DMS114 treated with DMSO at 0.1 percent for 48 hours (cell line): ENCODE results near the gene PRAMEF5.
"Not testable (repeated sequence)": the region's sequence is repeated elsewhere in the genome, so short reads cannot be mapped to it uniquely, and the experiment has no call there.

ENCODE experiments used
- DNase-seq: peaks from one replicate; lab custom pipeline; 2025; ENCODE audit not compliant: unreplicated experiment; lab: John Stamatoyannopoulos, UW

The PRAMEF5 gene

GRCh38 chr1:13253898-13254297, at the start of gene PRAMEF5:
Gene PRAMEF5, plus strand, starts transcription at chr1:13254198. Its CDS starts 5,071 bp downstream, at chr1:13259269.
- not testable (repeated sequence) for DNase-seq

DNA sequence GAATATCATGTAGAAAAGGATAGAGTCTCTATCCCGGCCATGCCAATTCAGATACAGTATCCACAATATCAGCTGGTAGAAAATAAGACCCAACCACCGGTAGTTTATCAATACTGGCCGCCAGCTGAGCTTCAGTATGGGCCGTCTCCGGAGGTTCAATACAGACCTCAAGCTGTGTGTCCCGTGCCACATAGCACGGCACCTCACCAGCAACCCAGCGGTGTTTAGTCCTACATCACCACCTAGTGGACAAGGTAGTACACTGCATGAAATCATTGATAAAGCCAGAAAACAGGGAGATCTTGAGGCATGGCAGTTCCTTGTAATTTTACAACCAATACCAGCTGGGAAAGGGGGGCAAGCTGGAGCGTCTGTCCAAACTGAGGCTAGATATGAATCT, 45.3 kb upstream of the PRAMEF5 start:
- DNase-seq = not testable (repeated sequence)

DNA sequence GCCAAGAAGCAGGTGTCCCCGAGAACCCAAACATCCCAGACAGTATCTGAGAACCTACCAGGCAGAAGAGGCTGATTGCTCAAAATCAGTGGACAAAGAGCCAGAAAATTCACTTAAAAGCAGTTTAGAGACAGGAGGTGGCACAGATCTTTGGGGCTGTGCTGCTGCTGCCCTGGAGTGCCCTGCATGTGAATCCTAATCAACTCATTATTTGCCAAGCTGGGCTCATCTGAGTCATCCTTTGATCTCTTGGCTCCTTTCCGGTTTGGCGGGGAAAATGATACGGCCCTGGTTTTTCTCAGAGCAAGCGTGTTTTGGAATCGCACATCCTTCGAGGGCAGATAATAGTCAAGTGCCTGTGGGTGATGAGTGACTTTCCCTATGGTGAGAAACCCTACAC, 37.4 kb upstream of the PRAMEF5 start:
- not testable (repeated sequence) for DNase-seq

- DNase-seq = not testable (repeated sequence)
Measured at GRCh38 chr1:13219203-13219602, 34.8 kb upstream of the PRAMEF5 start.

GRCh38 chr1:13222788-13223187, 31.2 kb upstream of the PRAMEF5 start:
- DNase-seq = not testable (repeated sequence)

- no peak for DNase-seq
Measured at GRCh38 chr1:13224480-13225060, 29.4 kb upstream of the PRAMEF5 start.

DNA sequence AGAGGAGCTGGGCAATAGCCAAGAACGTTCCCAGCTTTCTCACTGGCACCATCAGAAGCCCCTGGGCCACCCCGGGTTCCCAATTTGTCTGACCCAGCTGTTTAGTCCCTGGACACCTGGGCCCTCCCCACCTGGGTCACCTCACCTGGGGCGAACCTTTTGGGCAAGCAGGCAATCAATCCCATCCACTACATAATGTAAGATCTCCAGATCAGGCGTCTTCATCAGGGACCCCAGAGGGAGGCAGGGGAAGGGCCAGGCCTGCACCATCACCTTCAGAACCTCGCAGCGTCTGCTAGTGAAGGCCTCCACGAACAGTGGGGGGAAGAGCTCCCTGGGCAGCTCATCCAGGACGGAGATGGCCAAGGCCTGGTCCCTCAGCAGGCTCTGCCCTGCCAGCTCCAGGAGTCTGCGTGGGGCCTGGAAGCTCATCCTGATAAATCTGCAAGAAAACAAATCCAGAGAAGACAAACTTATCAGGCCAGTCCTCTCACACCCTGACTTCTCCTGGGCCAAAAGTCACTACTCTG, 28.3 kb upstream of the PRAMEF5 start, which contains the start of gene PRAMEF18:
TSS of gene PRAMEF18 (minus strand) at position 480 of the 530 bp plus-strand sequence. CDS start at position 432, 48 bp downstream.
- DNase-seq = not testable (repeated sequence)

DNA sequence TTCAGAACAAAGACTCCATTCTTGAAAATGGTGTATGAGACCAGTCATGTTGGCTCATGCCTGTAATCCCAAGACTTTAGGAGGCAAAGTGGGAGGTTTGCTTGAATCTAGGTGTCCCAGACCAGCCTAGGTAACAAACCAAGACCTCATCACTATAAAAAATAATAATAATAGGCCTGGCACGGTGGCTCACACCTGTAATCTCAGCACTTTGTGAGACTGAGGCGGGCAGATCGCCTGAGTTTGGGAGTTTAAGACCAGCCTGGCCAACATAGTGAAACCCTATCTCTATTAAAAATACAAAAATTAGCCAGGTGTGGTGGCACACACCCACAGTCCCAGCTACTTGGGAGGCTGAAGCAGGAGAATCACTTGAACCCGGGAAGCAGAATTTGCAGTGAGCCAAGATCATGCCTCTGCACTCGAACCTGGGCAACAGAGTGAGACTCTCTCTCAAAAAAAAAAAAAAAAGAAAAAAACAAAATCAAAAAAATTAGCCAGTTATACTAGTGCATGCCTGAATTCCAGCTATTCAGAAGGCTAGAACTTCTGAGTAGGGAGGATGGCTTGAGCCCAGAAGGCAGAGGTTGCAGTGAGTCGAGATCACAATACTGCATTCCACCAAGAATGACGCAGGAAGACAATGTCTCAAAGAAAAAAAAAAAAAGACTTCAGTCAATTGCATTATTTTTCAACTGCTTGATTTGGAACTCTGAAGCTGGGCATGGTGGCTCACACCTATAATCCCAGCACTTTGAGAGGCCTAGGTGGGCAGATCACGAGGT, 26.5 kb upstream of the PRAMEF5 start:
- DNase-seq = not testable (repeated sequence)

DNA sequence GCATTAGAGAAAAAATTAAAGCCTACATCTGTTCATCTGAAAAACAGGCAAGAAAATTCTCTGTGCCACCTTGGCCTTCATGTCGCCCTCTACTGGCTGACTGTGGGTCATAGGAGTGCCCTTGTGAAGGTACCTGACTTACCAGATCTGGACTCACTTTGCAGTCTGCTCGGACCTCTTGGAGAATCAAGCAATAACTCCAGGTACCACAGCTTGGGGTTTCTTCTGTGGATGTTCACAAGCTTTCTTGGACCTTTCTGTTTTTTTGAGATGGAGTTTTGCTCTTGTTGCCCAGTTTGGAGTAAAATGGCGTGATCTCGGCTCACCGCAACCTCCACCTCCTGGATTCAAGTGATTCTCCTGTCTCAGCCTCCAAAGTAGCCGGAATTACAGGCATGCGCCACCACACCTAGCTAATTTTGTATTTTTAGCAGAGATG, 25.6 kb upstream of the PRAMEF5 start:
- no peak for DNase-seq

GRCh38 chr1:13230096-13230495, 23.9 kb upstream of the PRAMEF5 start:
- DNase-seq = not testable (repeated sequence)

DNA sequence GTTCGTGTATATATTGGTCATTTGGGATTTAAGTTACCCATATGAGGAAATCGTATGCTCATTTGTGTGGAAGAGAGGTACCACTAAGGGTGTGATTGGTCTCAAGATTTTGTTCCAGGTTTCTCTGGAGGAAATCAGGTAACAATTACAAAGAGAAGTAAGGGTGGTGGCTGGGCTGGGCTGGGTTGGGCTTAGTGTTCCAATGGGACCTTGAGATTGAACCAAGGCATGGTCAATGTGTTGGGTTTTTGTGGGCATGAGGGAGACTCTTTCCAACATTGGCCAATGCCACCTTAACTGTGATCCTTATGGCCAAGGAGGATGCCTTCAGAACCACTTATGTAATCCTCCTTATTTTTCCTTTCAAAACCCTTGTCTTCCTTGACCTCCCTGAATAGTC, 23.4 kb upstream of the PRAMEF5 start:
- DNase-seq = not testable (repeated sequence)

GRCh38 chr1:13231061-13231750, 22.8 kb upstream of the PRAMEF5 start:
- not testable (repeated sequence) for DNase-seq

GRCh38 chr1:13232056-13232455, 21.9 kb upstream of the PRAMEF5 start:
- not testable (repeated sequence) for DNase-seq

GRCh38 chr1:13234057-13234456, 19.9 kb upstream of the PRAMEF5 start:
- not testable (repeated sequence) for DNase-seq

DNA sequence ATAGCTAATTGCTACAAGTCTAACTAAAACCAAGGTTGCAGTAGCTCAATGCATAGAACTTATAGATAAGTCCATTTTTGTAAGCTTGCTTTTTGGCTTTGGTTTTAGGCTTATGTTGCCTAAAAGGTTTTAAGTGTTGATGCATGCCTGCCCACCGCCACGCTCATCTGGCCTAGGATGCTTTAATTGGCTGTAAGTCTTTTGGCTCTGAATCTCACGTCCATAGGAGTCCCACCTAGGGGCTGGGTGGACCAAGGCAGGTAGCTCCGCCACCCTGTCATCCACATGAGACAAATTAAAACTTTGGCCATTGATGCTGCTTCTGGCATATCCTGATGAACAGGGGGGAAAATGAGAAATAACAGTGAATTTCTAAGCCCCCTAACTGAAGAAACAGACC, 16.4 kb upstream of the PRAMEF5 start:
- DNase-seq = not testable (repeated sequence)

DNA sequence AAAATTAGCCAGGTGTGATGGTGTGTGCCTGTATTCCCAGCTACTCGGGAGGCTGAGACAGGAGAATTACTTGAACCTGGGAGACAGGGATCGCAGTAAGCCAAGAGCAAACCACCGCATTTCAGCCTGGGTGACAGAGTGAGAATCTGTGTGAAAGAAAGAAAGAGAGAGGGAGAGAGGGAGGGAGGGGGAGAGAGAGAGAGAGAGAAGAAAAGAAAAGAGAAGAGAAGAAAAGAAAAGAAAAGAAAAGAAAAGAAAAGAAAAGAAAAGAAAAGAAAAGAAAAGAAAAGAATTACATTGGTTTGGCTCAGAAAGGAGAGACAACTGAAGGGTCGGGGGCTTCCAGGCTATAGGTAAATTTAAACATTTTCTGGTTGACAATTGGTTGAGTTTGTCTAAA, 14.4 kb upstream of the PRAMEF5 start:
- DNase-seq = not testable (repeated sequence)

- DNase-seq = not testable (repeated sequence)
Measured at GRCh38 chr1:13243536-13244263, 10.3 kb upstream of the PRAMEF5 start.

DNA sequence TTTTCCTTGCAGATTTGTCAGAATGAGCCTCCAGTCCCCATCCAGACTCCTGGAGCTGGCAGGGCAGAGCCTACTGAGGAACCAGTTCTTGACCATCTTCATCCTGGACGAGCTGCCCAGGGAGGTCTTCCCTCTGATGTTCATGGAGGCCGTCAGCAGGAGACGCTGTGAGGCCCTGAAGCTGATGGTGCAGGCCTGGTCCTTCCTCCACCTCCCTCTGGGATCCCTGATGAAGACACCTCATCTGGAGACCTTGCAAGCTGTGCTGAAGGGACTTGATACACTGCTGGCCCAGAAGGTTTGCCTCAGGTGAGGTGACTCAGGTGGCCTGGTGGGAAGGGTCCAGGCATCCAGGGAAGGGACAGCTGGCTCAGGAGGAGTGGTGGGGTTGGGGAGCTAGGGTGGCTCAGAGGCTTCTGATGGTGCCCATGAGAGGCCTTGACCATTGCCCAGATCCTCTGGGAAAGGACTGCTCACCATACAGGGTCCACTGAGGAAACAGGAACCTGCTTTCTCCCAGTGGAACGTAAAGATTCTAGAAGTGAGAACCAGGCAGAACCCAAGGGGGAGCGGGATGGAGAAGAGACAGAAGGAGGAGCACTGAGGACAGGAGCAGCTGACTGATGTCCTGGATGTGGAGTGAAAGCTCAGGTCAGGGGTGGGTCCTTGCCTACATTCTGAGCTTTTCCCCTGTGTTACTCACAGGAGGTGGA, 8.0 kb upstream of the PRAMEF5 start:
- DNase-seq = not testable (repeated sequence)

GRCh38 chr1:13246554-13246871, 7.5 kb upstream of the PRAMEF5 start:
- not testable (repeated sequence) for DNase-seq

- DNase-seq = not testable (repeated sequence)
Measured at GRCh38 chr1:13247122-13247521, 6.9 kb upstream of the PRAMEF5 start.
